Measurements from ENCODE around the gene PRR20B.
"Not testable (repeated sequence)": the region's sequence is repeated elsewhere in the genome, so short reads cannot be mapped to it uniquely, and the experiment has no call there.

PRR20B gene

GRCh38 chr13:57147188-57147587, at the start of gene PRR20B:
PRR20B (plus strand) TSS chr13:57147488; CDS start chr13:57147875, 387 bp downstream.
- not testable (repeated sequence) for DNase-seq

- DNase-seq = no peak
These were observed 32.3 kb upstream of the PRR20B start for GRCh38 chr13:57114945-57115344.

GRCh38 chr13:57123681-57124080, 23.6 kb upstream of the PRR20B start:
- no peak for DNase-seq

- no peak for DNase-seq
These were observed 18.4 kb upstream of the PRR20B start for GRCh38 chr13:57128909-57129308.

- DNase-seq = no peak
These were observed 11.2 kb upstream of the PRR20B start for GRCh38 chr13:57136093-57136492.

GRCh38 chr13:57137585-57137984, 9.7 kb upstream of the PRR20B start:
- no peak for DNase-seq

GRCh38 chr13:57138988-57139387, 8.3 kb upstream of the PRR20B start:
- no peak for DNase-seq

GRCh38 chr13:57139781-57140180, 7.5 kb upstream of the PRR20B start:
- DNase-seq = not testable (repeated sequence)

GRCh38 chr13:57140235-57140968, 6.9 kb upstream of the PRR20B start, which contains the start of gene PRR20A:
PRR20A (plus strand) TSS chr13:57140918; CDS start chr13:57141305, 387 bp downstream.
- not testable (repeated sequence) for DNase-seq

- DNase-seq = not testable (repeated sequence)
These were observed 818 bp downstream of the PRR20B start for GRCh38 chr13:57148106-57148505.

GRCh38 chr13:57153761-57154160, 6.5 kb downstream of the PRR20B start, which contains the start of gene PRR20C:
PRR20C (plus strand) TSS chr13:57154061; CDS start chr13:57154448, 387 bp downstream.
- DNase-seq = not testable (repeated sequence)

- DNase-seq = not testable (repeated sequence)
These were observed 13.0 kb downstream of the PRR20B start, which contains the start of gene PRR20D for GRCh38 chr13:57160332-57160731. PRR20D (plus strand) TSS chr13:57160632; CDS start chr13:57161019, 387 bp downstream.

GRCh38 chr13:57166897-57167296, 19.6 kb downstream of the PRR20B start, which contains the start of gene PRR20E:
PRR20E (plus strand) TSS chr13:57167197; CDS start chr13:57167584, 387 bp downstream.
- not testable (repeated sequence) for DNase-seq

- no peak for DNase-seq
These were observed 44.4 kb downstream of the PRR20B start for GRCh38 chr13:57191667-57192066.

Data from NCI-H748 treated with DMSO at 0.1 percent for 48 hours (cell line).